Heart right ventricle (tissue), 16 donors: ENCODE results near the gene ZNF674. TPM values are rescaled to one million over a fixed set of nuclear protein-coding genes. Genes with fewer than 3 reads are reported as not detected.

Experiments used
- ATAC-seq, 8 donors: fragments of 200-7000 bp; cut with Tn5 transposase; one replicate each; pipeline ENCODE4 v1.9.1; 2020; ENCODE audit warnings: mild to moderate bottlenecking in 8 of 8, moderate library complexity in 8 of 8, moderate number of reproducible peaks in 1 of 8
- DNase-seq, 2 donors: peaks; one replicate each; pipeline ENCODE4 v3.0.0-alpha.2; 2020
- H3K27ac ChIP-seq, 10 donors: fragments of 200-600 bp; sonication (generic) in 2 of 10; one replicate each; pipeline versions ENCODE4 v1.5.0 to v1.8.0; 2020 to 2022; ENCODE audit warnings: mild to moderate bottlenecking in 3 of 10
- H3K27me3 ChIP-seq, 7 donors: fragments of 200-600 bp; one replicate each; pipeline ENCODE4 v1.8.0; 2021 to 2022; ENCODE audit warnings: mild to moderate bottlenecking in 2 of 7
- H3K36me3 ChIP-seq, 9 donors: fragments of 200-600 bp; sonication (generic) in 1 of 9; one replicate each; pipeline versions ENCODE4 v1.5.0 to v1.8.0; 2020 to 2022; ENCODE audit warnings: mild to moderate bottlenecking in 2 of 9
- H3K4me1 ChIP-seq, 9 donors: fragments of 200-600 bp; sonication (generic) in 1 of 9; one replicate each; pipeline versions ENCODE4 v1.5.0 to v1.8.0; 2020 to 2022; ENCODE audit warnings: mild to moderate bottlenecking in 4 of 9
- H3K4me3 ChIP-seq, 10 donors: fragments of 200-600 bp; sonication (generic) in 2 of 10; one replicate each; pipeline versions ENCODE4 v1.5.0 to v1.8.0; 2020 to 2022; ENCODE audit warnings: mild to moderate bottlenecking in 7 of 10, moderate library complexity in 2 of 10
- H3K9me3 ChIP-seq, 11 donors: fragments of 200-600 bp in 10 of 11; sonication (generic) in 2 of 11; one replicate each; pipeline versions ENCODE4 v1.5.0 to v1.8.0; 2013 to 2022; ENCODE audit warnings: mild to moderate bottlenecking in 2 of 11, control low read depth in 1 of 11, moderate library complexity in 1 of 11
- CTCF ChIP-seq, 9 donors: fragments of 200-600 bp; sonication (generic) in 2 of 9; IDR thresholded peaks; one replicate each; pipeline versions ENCODE4 v1.5.0 to v1.8.0; 2021 to 2022; ENCODE audit warnings: antibody characterized with exemption in 9 of 9, mild to moderate bottlenecking in 5 of 9, moderate library complexity in 1 of 9
- WGBS, 2 donors: extraction: QIAGEN DNeasy Blood & Tissue Kit; methylation state at CpG; one replicate each; pipeline ENCODE4 v1.1.7; 2013; ENCODE audit warnings: inconsistent platforms in 1 of 2; 5-methylcytosine and 5-hydroxymethylcytosine counted together
- intact Hi-C, 10 donors: fragments of 100-400 bp; cut with DNase I; formaldehyde crosslinking; loops; one replicate each; pipeline versions ENCODE4 v1.11.1 to v1.14.2; 2022
- polyA plus RNA-seq, 2 donors: library from polyadenylated mRNA; stranded (reverse); fragments of 200-250 nt; gene quantifications; one replicate each; pipeline ENCODE4 v1.2.3, GENCODE V29; 2013
- total RNA-seq, 10 donors: library from RNA; stranded (reverse); fragmentation: NEBNext Ultra II Directional in 3 of 10; extraction: Animal tissue kit (Norgen Biotek cat#: 25700) in 3 of 10; gene quantifications; one replicate each; pipeline versions ENCODE4 v1.2.1 to v1.2.4, GENCODE V29; 2021 to 2023
- donor health status: Arrhythmogenic right ventricular cardiomyopathy.
- donor health status: ischemic (EF 13 %, LVEDD 7.1; RV severe dilation, severe dysfunction).
- donor health status: healthy with polysubstance abuse.
- donor health status: DM: no; HTN: yes; CAD: no.
- donor health status: DM: no; HTN: no; CAD: no.
- donor health status: ischemic (EF 25% LVEDD 6.9; RV normal size, moderate dysfunction).
- donor health status: ischemic (EF 25% LVEDD 5.7; RV mildly dilated, moderate dysfunction).
- donor health status: healthy.
- donor health status: DM: yes; HTN: yes; CAD: no.
- donor health status: Ischemic cardiomyopathy.
- donor health status: ischemic (EF 35%, LVEDD 5.7; RV mildly dilated, moderate dysfunction).
- donor health status: nonischemic (EF 11% LVEDD 7.7; RV severe dilation, severe dysfunction).
- donor health status: DM: yes; HTN: yes; CAD: no.
- donor health status: PGD.
- donor health status: ischemic (EF 29% LVEDD 5.4; RV normal size, mild dysfunction).
- donor health status: nonischemic (EF 23%, LVEDD 6.1; RV moderate dilation, normal function).

ZNF674 gene
- total and polyA plus RNA-seq, 12 donors = 0.91 to 4.3 (median 2.5) TPM

DNA sequence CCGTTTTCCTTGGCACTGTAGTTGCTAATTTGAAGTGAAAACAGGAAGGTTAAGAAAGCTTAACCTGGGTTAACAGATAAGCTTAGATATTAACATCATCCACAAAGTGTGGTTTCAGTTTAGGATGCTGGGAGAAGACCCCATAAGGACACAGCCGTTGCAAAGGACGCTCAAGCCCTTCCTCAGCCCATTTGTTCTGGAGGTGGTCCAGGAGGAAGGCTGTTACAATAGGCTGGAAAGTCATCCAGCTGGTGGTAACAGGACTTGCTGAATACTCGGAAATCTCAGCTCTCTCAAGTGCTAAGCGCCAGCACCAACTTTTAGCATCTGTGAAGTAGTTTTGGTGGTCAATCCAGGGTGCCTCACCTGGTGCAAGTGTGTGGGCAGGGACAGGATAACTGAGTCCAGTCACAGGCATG is 42.5 kb upstream of the ZNF674 start:
- H3K36me3 ChIP-seq = no peaks in the 10 kb centered on the region
- H3K4me1 ChIP-seq = peaks cover 0 to 75% (median 58%) of the 10 kb centered on the region in 9 donors
- 17 to 33% methylated on average over 5 of the region's 5 CpGs for WGBS, 2 donors
- peak overlapping the region in 3 of 10 donors; percentile 7 to 24 (median 18) for H3K4me3 ChIP-seq
- ATAC-seq = peak in 7 of 8 donors; percentile 48 to 79 (median 64)
- H3K9me3 ChIP-seq = no peaks in the 10 kb centered on the region
- intact Hi-C loops = no loop called here
- DNase-seq = no peak
- H3K27ac ChIP-seq = peak overlapping the region in 9 of 10 donors; percentile 44 to 76 (median 68)
- no peak for TF ChIP-seq CTCF (IDR thresholded peaks at IDR 0.05)
- peaks cover 0 to 6% (median 0%) of the 10 kb centered on the region in 7 donors for H3K27me3 ChIP-seq

- 38 to 63% methylated on average over 5 of the region's 5 CpGs for WGBS, 2 donors
- ATAC-seq (no peak), DNase-seq (no peak)
- peaks cover 0 to 81% (median 64%) of the 10 kb centered on the region in 9 donors for H3K4me1 ChIP-seq
- peak overlapping the region in 8 of 10 donors; percentile 44 to 76 (median 72) for H3K27ac ChIP-seq
- no peaks in the 10 kb centered on the region for H3K36me3 ChIP-seq
- peak overlapping the region in 1 of 10 donors; percentile 18 for H3K4me3 ChIP-seq
- intact Hi-C loops = no loop called here
- H3K9me3 ChIP-seq = no peaks in the 10 kb centered on the region
- no peak for TF ChIP-seq CTCF (IDR thresholded peaks at IDR 0.05)
- no peaks in the 10 kb centered on the region for H3K27me3 ChIP-seq
These were observed 41.9 kb upstream of the ZNF674 start for GRCh38 chrX:46587158-46587557.

DNA sequence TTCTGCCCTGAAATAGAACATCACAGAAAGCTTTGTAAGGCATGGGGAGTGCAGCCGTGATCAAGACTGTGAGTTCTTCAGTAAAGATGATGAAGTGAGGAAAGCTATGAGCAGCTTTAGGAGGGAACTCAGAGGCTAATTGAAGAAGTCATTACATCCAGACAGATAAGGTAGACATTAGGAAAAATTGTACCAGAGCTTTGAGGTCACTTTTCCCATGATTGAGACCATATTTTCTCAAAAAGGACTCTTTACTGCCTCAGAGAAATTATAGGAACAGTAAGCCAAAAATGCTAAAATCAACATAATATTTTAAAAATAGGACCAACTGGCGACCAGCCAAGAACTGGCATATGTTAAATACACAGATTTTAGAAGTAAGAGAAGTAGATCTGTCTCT is 39.5 kb upstream of the ZNF674 start:
- H3K4me1 ChIP-seq = peaks cover 0 to 77% (median 57%) of the 10 kb centered on the region in 9 donors
- WGBS, 2 donors = 29 to 40% methylated on average over 2 of the region's 2 CpGs
- no peak for DNase-seq
- no peak for TF ChIP-seq CTCF (IDR thresholded peaks at IDR 0.05)
- H3K9me3 ChIP-seq = no peaks in the 10 kb centered on the region
- no peaks in the 10 kb centered on the region for H3K36me3 ChIP-seq
- no peak overlapping the region for H3K4me3 ChIP-seq
- H3K27ac ChIP-seq = peak overlapping the region in 7 of 10 donors; percentile 13 to 82 (median 68)
- H3K27me3 ChIP-seq = no peaks in the 10 kb centered on the region
- ATAC-seq = no peak
- intact Hi-C loops = no loop called here

GRCh38 chrX:46582966-46583365 is 37.7 kb upstream of the ZNF674 start:
- peak overlapping the region in 2 of 10 donors; percentile 5 to 20 for H3K4me3 ChIP-seq
- intact Hi-C loops = no loop called here

More at GRCh38 chrX:46582966-46583365, 37.7 kb upstream of the ZNF674 start:
- Histone ChIP-seq H3K27ac (peak overlapping the region; percentile 16 to 82 (median 65)), H3K36me3 (peaks cover 0 to 4% (median 0%) of the 10 kb centered on the region in 9 donors), H3K4me1 (peaks cover 0 to 65% (median 39%) of the 10 kb centered on the region in 9 donors), H3K27me3 (no peaks in the 10 kb centered on the region), H3K9me3 (no peaks in the 10 kb centered on the region)
- TF ChIP-seq CTCF (IDR thresholded peaks at IDR 0.05) = no peak
- ATAC-seq (peak in 6 of 8 donors; percentile 37 to 64 (median 54)), DNase-seq (no peak)
- 9 to 16% methylated on average over 1 of the region's 1 CpG for WGBS, 2 donors
